Endothelial cell of umbilical vein (primary cell): ENCODE results near the gene SPA17.

Experiments used
- EZH2 ChIP-seq: IDR thresholded peaks from 2 replicates; pipeline ENCODE4 v1.6.1; 2012; ENCODE audit warnings: borderline replicate concordance, low read depth, mild to moderate bottlenecking, moderate library complexity, low read length, inconsistent platforms; ENCODE audit not compliant: severe bottlenecking
- POLR2A ChIP-seq: IDR thresholded peaks from 2 replicates; pipeline ENCODE4 v1.6.1; 2012; ENCODE audit warnings: low read depth, mild to moderate bottlenecking, control low read depth, low read length

GRCh38 chr11:124742555-124742954, 68.9 kb downstream of the SPA17 start:
- no peak for TF ChIP-seq POLR2A
- TF ChIP-seq EZH2, result no peak
